ENCODE results near the gene OR5K2. TPM values are rescaled to one million over a fixed set of nuclear protein-coding genes. Genes with fewer than 3 reads are reported as not detected.

OR5K2 gene
- total RNA-seq, 1 donor from 2014 or later: not detected

- no peak for DNase-seq (ENCODE audit: low read depth, low spot score)
- Mint-ChIP-seq H3K36me3 (ENCODE audit: low read depth) (no peaks in the 10 kb centered on the region), H3K27ac (ENCODE audit: unreplicated experiment) (no peak overlapping the region), H3K9me3 (no peaks in the 10 kb centered on the region), H3K4me1 (no peaks in the 10 kb centered on the region), H3K4me3 (no peak overlapping the region), H3K27me3 (ENCODE audit: low read depth) (no peaks in the 10 kb centered on the region)
- no peak for TF ChIP-seq CTCF (conservative IDR thresholded peaks at IDR 0.05)
These were observed 48.5 kb downstream of the OR5K2 start for GRCh38 chr3:98545940-98546339.

Other genes starting within 250 kb of the OR5K2 start
- gene OR5H6, start 233.4 kb upstream of the OR5K2 start, total RNA-seq: not detected in 2 replicates
- gene OR5H2, start 215.2 kb upstream of the OR5K2 start, total RNA-seq: not detected in 2 replicates
- gene OR5K4, start 143.8 kb upstream of the OR5K2 start, total RNA-seq: not detected in 2 replicates
- gene OR5K3, start 107.0 kb upstream of the OR5K2 start, total RNA-seq: not detected in 2 replicates
- not detected in 2 replicates for gene OR5K1, start 34.5 kb upstream of the OR5K2 start, total RNA-seq
- gene CLDND1, start 25.2 kb downstream of the OR5K2 start, total RNA-seq: 93.5 and 102 TPM in 2 replicates
- not detected in 2 replicates for gene GPR15, start 34.3 kb downstream of the OR5K2 start, total RNA-seq
- gene CPOX, start 95.9 kb downstream of the OR5K2 start, total RNA-seq: 28.1 and 29.8 TPM in 2 replicates